H1 (cell line): Measurements from ENCODE around the gene ALG3. TPM values are rescaled to one million over a fixed set of nuclear protein-coding genes. Genes with fewer than 3 reads are reported as not detected.

Experiments used
- CTCF ChIA-PET: fragments of 300-600 bp; sonication (Branson Sonifier 250); formaldehyde crosslinking; loops from one replicate; lab custom pipeline; 2021; ENCODE audit not compliant: partially characterized antibody; lab: Charles Lee
- POLR2A ChIA-PET: fragments of 300-600 bp; sonication (Branson Sonifier 250); formaldehyde crosslinking; loops from one replicate; lab custom pipeline; 2021; ENCODE audit warnings: inconsistent platforms; ENCODE audit not compliant: partially characterized antibody; lab: Charles Lee
- DNase-seq, 2 experiments: peaks; one replicate each; pipeline versions ENCODE4 v3.0.0 to v3.0.0-alpha.2; 2010 to 2022; ENCODE audit warnings: low spot score in 2 of 2, low read depth in 1 of 2, mixed read lengths in 1 of 2
- FAIRE-seq: peaks from 2 replicates; lab custom pipeline; 2011; peaks lifted over from hg19 to GRCh38; lab: Jason Lieb, UNC
- H2AFZ ChIP-seq: 2 replicates; pipeline ENCODE4 v1.8.1; 2012; ENCODE audit warnings: low read length, inconsistent platforms
- H2AK5ac ChIP-seq: 2 replicates; pipeline ENCODE4 v1.6.1; 2013; ENCODE audit warnings: low read depth, low read length
- H2BK120ac ChIP-seq: replicated peaks from 2 replicates; pipeline ENCODE3; 2013; ENCODE audit warnings: low read depth, low read length, inconsistent platforms
- H2BK12ac ChIP-seq: 2 replicates; pipeline ENCODE4 v1.6.1; 2013; ENCODE audit warnings: low read depth, low read length
- H2BK15ac ChIP-seq: 2 replicates; pipeline ENCODE4 v1.6.1; 2013; ENCODE audit warnings: low read length
- H2BK20ac ChIP-seq: 2 replicates; pipeline ENCODE4 v1.6.1; 2013; ENCODE audit warnings: low read length
- H2BK5ac ChIP-seq: 2 replicates; pipeline ENCODE4 v1.6.1; 2013; ENCODE audit warnings: low read depth, low read length
- H3K14ac ChIP-seq: 2 replicates; pipeline ENCODE4 v1.6.1; 2013; ENCODE audit warnings: inconsistent platforms; ENCODE audit not compliant: insufficient read length
- H3K18ac ChIP-seq: 2 replicates; pipeline ENCODE4 v1.6.1; 2013; ENCODE audit warnings: low read length; ENCODE audit errors: extremely low read depth
- H3K23ac ChIP-seq: 2 replicates; pipeline ENCODE4 v1.6.1; 2013; ENCODE audit warnings: inconsistent platforms; ENCODE audit not compliant: insufficient read length
- H3K23me2 ChIP-seq: 2 replicates; pipeline ENCODE4 v1.6.1; 2013; ENCODE audit warnings: low read depth, low read length
- H3K27ac ChIP-seq: 2 replicates; pipeline ENCODE4 v1.6.1; 2011; ENCODE audit warnings: low read depth, low read length, inconsistent platforms
- H3K27me3 ChIP-seq, 4 experiments: replicated peaks in 1 of 4; 1 replicate in 1 of 4; 2 replicates in 3 of 4; pipeline versions ENCODE4 v1.6.1 to v1.8.1; 2011 to 2013; ENCODE audit warnings: low read length in 3 of 4, mild to moderate bottlenecking in 3 of 4, inconsistent platforms in 2 of 4, mixed read lengths in 2 of 4, moderate library complexity in 1 of 4; ENCODE audit not compliant: control insufficient read depth in 3 of 4, insufficient read depth in 3 of 4; ENCODE audit errors: extremely low read depth in 1 of 4
- H3K36me3 ChIP-seq, 4 experiments: 2 replicates each; pipeline versions ENCODE4 v1.6.1 to v1.8.1; 2011 to 2013; ENCODE audit warnings: mild to moderate bottlenecking in 4 of 4, low read length in 3 of 4, moderate library complexity in 2 of 4, control low read depth in 1 of 4, inconsistent platforms in 1 of 4; ENCODE audit not compliant: insufficient read depth in 4 of 4, control insufficient read depth in 2 of 4
- H3K4ac ChIP-seq: replicated peaks from 2 replicates; pipeline ENCODE3; 2013; ENCODE audit warnings: low read length, low read depth, mixed read lengths, inconsistent platforms; ENCODE audit not compliant: insufficient read length
- H3K4me1 ChIP-seq, 4 experiments: replicated peaks in 1 of 4; 1 replicate in 1 of 4; 2 replicates in 3 of 4; pipeline versions ENCODE4 v1.6.1 to v1.8.1; 2011 to 2013; ENCODE audit warnings: low read length in 3 of 4, inconsistent platforms in 2 of 4, mixed read lengths in 1 of 4; ENCODE audit not compliant: insufficient read depth in 4 of 4, control insufficient read depth in 3 of 4
- H3K4me2 ChIP-seq, 2 experiments: 2 replicates each; pipeline versions ENCODE4 v1.6.1 to v1.8.1; 2011 to 2013; ENCODE audit warnings: low read depth in 2 of 2, low read length in 2 of 2, control low read depth in 1 of 2, inconsistent platforms in 1 of 2, mild to moderate bottlenecking in 1 of 2; ENCODE audit not compliant: insufficient read depth in 1 of 2
- H3K4me3 ChIP-seq, 4 experiments: fragments of 200-600, 300-600 bp in 1 of 4; sonication (generic), shearing (Covaris generic), sonication (Bioruptor Twin) in 1 of 4; 2 replicates each; pipeline versions ENCODE4 v1.5.1 to v1.8.1; 2011 to 2016; ENCODE audit warnings: low read length in 4 of 4, low read depth in 3 of 4, control low read depth in 2 of 4, inconsistent platforms in 2 of 4, mild to moderate bottlenecking in 2 of 4, mixed read lengths in 1 of 4, moderate library complexity in 1 of 4; ENCODE audit not compliant: insufficient read depth in 2 of 4; ENCODE audit errors: extremely low read depth in 1 of 4
- H3K56ac ChIP-seq: replicated peaks from 2 replicates; pipeline ENCODE3; 2013; ENCODE audit warnings: low read depth, mild to moderate bottlenecking, mixed read lengths, low read length, inconsistent platforms; ENCODE audit not compliant: insufficient read length
- H3K79me1 ChIP-seq: 2 replicates; pipeline ENCODE4 v1.6.1; 2013; ENCODE audit warnings: low read depth, low read length, control low read depth
- H3K79me2 ChIP-seq, 2 experiments: 2 replicates each; pipeline versions ENCODE4 v1.6.1 to v1.8.1; 2012 to 2013; ENCODE audit warnings: low read length in 2 of 2, mild to moderate bottlenecking in 2 of 2, inconsistent platforms in 1 of 2; ENCODE audit not compliant: insufficient read depth in 2 of 2, control insufficient read depth in 1 of 2
- H3K9ac ChIP-seq, 4 experiments: replicated peaks in 1 of 4; 1 replicate in 1 of 4; 2 replicates in 3 of 4; pipeline versions ENCODE4 v1.6.1 to v1.8.1; 2011 to 2013; ENCODE audit warnings: low read depth in 3 of 4, low read length in 3 of 4, control low read depth in 2 of 4, mild to moderate bottlenecking in 2 of 4, moderate library complexity in 2 of 4, inconsistent platforms in 1 of 4; ENCODE audit errors: extremely low read depth in 1 of 4
- H3K9me3 ChIP-seq, 2 experiments: 2 replicates each; pipeline versions ENCODE4 v1.6.1 to v1.8.1; 2012 to 2013; ENCODE audit warnings: mild to moderate bottlenecking in 2 of 2, moderate library complexity in 2 of 2, control low read depth in 1 of 2, inconsistent platforms in 1 of 2, low read depth in 1 of 2, low read length in 1 of 2, mixed read lengths in 1 of 2; ENCODE audit not compliant: insufficient read depth in 2 of 2
- H4K20me1 ChIP-seq, 2 experiments: replicated peaks in 1 of 2; 2 replicates each; pipeline versions ENCODE3 to v1.8.1; 2011 to 2013; ENCODE audit warnings: inconsistent platforms in 2 of 2, low read length in 2 of 2, mild to moderate bottlenecking in 1 of 2; ENCODE audit not compliant: insufficient read depth in 2 of 2, control insufficient read depth in 1 of 2
- H4K5ac ChIP-seq: 2 replicates; pipeline ENCODE4 v1.6.1; 2013; ENCODE audit warnings: low read length, low read depth, mixed read lengths, inconsistent platforms; ENCODE audit not compliant: insufficient read length
- H4K8ac ChIP-seq: 2 replicates; pipeline ENCODE4 v1.8.0; 2013; ENCODE audit warnings: mild to moderate bottlenecking, moderate library complexity, low read length, inconsistent platforms; ENCODE audit not compliant: insufficient read depth; ENCODE audit errors: extremely low read depth
- H4K91ac ChIP-seq: replicated peaks from 2 replicates; pipeline ENCODE3; 2013; ENCODE audit warnings: low read length, mixed read lengths, inconsistent platforms; ENCODE audit not compliant: insufficient read length
- BACH1 ChIP-seq: IDR thresholded peaks from 2 replicates; pipeline ENCODE4 v1.6.1; 2012; ENCODE audit warnings: low read length, improper control_type of control experiment
- EGR1 ChIP-seq: IDR thresholded peaks from 2 replicates; pipeline ENCODE4 v1.6.1; 2011; ENCODE audit warnings: low read depth, low read length, borderline replicate concordance
- POU5F1 ChIP-seq: IDR thresholded peaks from 2 replicates; pipeline ENCODE4 v1.6.1; 2011; ENCODE audit warnings: low read depth, mild to moderate bottlenecking, low read length, moderate library complexity
- WGBS, 2 experiments: shearing (Covaris generic) in 1 of 2; methylation state at CpG; one replicate each; pipeline versions ENCODE4 v1.1.6 to v1.1.7; 2013 to 2015; ENCODE audit warnings: low lambda C conversion rate in 2 of 2, mixed read lengths in 2 of 2, inconsistent platforms in 1 of 2, low coverage in 1 of 2, missing lambda C conversion rate in 1 of 2; ENCODE audit not compliant: insufficient replicate concordance in 2 of 2, insufficient coverage in 1 of 2, insufficient read length in 1 of 2; ENCODE audit errors: extremely low coverage in 1 of 2, missing lambda C conversion rate in 1 of 2; 5-methylcytosine and 5-hydroxymethylcytosine counted together
- polyA plus RNA-seq, 7 experiments: library from polyadenylated mRNA; depleted of rRNA in 3 of 7; stranded (reverse) in 5 of 7; unstranded in 2 of 7; fragments of >200 nt in 5 of 7; fragments of 200-250 nt in 2 of 7; gene quantifications; 1 replicate in 5 of 7; 2 replicates in 1 of 7; 4 replicates in 1 of 7; pipeline versions ENCODE4 v1.2.1 to v1.2.3, GENCODE V29; 2011 to 2013; ENCODE audit warnings: missing spikeins in 2 of 7, mixed read lengths in 2 of 7
- total RNA-seq: library from RNA; stranded (reverse); fragmentation: NEBNext Ultra II Directional; extraction: Animal tissue kit (Norgen Biotek cat#: 25700); gene quantifications from 2 replicates; pipeline ENCODE4 v1.2.1, GENCODE V29; 2021

ALG3 gene
- total and polyA plus RNA-seq, 2 of the 8 experiments (the other 6 are each of a cell fraction or from before 2014, with no cell fraction given) = 54.6 to 148 TPM

DNA sequence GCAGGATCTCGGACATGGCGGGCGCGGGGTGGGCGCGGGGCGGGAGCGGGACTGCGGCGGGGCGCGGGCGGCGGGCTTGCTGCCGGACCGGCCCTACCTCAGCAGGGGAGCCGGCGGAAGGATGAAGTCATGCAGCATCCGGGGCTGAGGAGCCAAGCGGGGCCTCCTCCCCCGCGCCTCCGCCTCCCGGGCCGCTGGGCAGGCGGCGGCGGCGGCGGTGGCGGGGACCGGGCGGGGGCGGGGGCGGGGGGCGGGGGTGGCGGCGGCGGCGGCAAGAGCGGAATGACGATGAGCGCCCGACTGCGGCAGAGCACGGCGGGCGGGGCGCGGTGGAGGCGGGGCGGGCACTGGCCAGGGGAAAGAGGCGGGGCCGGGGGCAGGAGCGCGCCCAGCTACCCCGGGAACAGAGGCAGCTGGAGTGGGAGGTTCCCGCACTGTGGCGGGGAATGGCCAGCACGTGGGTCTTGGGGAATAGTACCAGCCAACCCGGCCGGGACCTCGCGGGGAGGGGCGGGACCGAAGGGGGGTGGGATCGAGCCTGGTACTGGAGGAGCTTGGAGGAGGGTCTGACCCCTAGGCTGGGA lies 12.6 kb upstream of the ALG3 start, which contains the start of gene CAMK2N2:
CAMK2N2 (minus strand) TSS at position 284 of the 584 bp plus-strand sequence; CDS start at position 16, 268 bp downstream.
- Histone ChIP-seq H2BK15ac (0 out of 2 replicates have a peak within 1 kb of the TSS, but pooled peaks have one; percentile 72), H3K14ac (no peak within 1 kb of the TSS), H3K4me3 (peak within 1 kb of the TSS; percentile 36 to 84 (median 74)), H2AFZ (peak within 1 kb of the TSS; percentile 95), H3K79me1 (no peaks in the 10 kb centered on the region), H3K36me3 (no peaks in the 10 kb centered on the region), H2BK12ac (peak within 1 kb of the TSS; percentile 39; the same call in 1 of the 2 replicates), H3K9ac (peak within 1 kb of the TSS in 3 of 4 experiments; percentile 45 to 62 (median 55); a peak in 4 of 7 replicates), H2AK5ac (no peak within 1 kb of the TSS), H3K56ac (no peak within 1 kb of the TSS), H3K18ac (peak within 1 kb of the TSS; percentile 60), H3K27ac (no peak within 1 kb of the TSS), H3K79me2 (no peaks in the 10 kb centered on the region), H4K20me1 (peaks cover 13 to 19% of the 10 kb centered on the region in 2 experiments), H3K9me3 (no peaks in the 10 kb centered on the region)
- POLR2A ChIA-PET = interaction anchor here (0.6 to 3.1 kb wide), 8 partner anchors 12 to 127 kb away, joined by 3 to 9 read pairs (median 6); partner anchors contain the start of genes ABCF3, EEF1AKMT4, EIF2B5 and FAM131A
- 0% methylated on average over 5 of the region's 67 CpGs; no CpG with 5 or more reads in 1 of the 2 experiments for WGBS, 2 experiments
- CTCF ChIA-PET = interaction anchor here (1.0 to 14.0 kb wide), 8 partner anchors 11 to 39 kb away, joined by 3 to 136 read pairs (median 6); partner anchors contain the start of genes EEF1AKMT4 and VWA5B2
- TF ChIP-seq BACH1 (no peak), POU5F1 (no peak), EGR1 (peak; percentile 15; the same call in 1 of the 2 replicates)
- TF ChIP-seq, all 59 proteins: peak for 1
- Histone ChIP-seq H4K91ac (peak within 1 kb of the TSS; percentile 66), H3K27me3 (peaks cover 7 to 50% (median 38%) of the 10 kb centered on the region in 4 experiments), H2BK20ac (no peak within 1 kb of the TSS), H3K23me2 (peaks cover 22% of the 10 kb centered on the region), H4K8ac (peak within 1 kb of the TSS; percentile 38; the same call in 1 of the 2 replicates), H3K4me2 (peak within 1 kb of the TSS; percentile 89 to 100), H3K4me1 (peaks cover 0 to 17% (median 8%) of the 10 kb centered on the region in 4 experiments; a peak in 4 of 7 replicates), H2BK5ac (peak within 1 kb of the TSS; percentile 52; the same call in 1 of the 2 replicates), H3K4ac (no peak within 1 kb of the TSS), H4K5ac (no peak within 1 kb of the TSS), H3K23ac (no peak within 1 kb of the TSS), H2BK120ac (no peak within 1 kb of the TSS)
- DNase-seq (peak in 1 of 2 experiments; percentile 88), FAIRE-seq (no peak)
